OCI-LY1 (cell line): Measurements from ENCODE around the gene KRTCAP2.

Source experiments
- H2AFZ ChIP-seq: fragments of 200-600 bp; sonication (generic), shearing (Covaris generic); 2 replicates; pipeline ENCODE4 v1.6.0; 2014; ENCODE audit warnings: antibody characterized with exemption, mild to moderate bottlenecking, low read length
- H3F3A ChIP-seq: fragments of 200-600 bp; sonication (generic), shearing (Covaris generic); 2 replicates; pipeline ENCODE4 v1.6.0; 2014; ENCODE audit warnings: mild to moderate bottlenecking, antibody characterized with exemption, low read length, moderate library complexity; ENCODE audit not compliant: insufficient read depth
- H3K27ac ChIP-seq: fragments of 200-600 bp; sonication (generic); 2 replicates; pipeline ENCODE4 v1.5.1; 2014; ENCODE audit warnings: low read length, mixed run types, mild to moderate bottlenecking, low read depth; ENCODE audit not compliant: poor library complexity, severe bottlenecking
- H3K27me3 ChIP-seq: fragments of 200-600 bp; sonication (generic); 2 replicates; pipeline ENCODE4 v1.6.0; 2014; ENCODE audit warnings: antibody characterized with exemption, mild to moderate bottlenecking, low read length, moderate library complexity; ENCODE audit not compliant: insufficient read depth
- H3K36me3 ChIP-seq: fragments of 200-600 bp; sonication (generic); 2 replicates; pipeline ENCODE4 v1.6.1; 2014; ENCODE audit warnings: mild to moderate bottlenecking, antibody characterized with exemption, low read length, moderate library complexity, mixed read lengths; ENCODE audit not compliant: insufficient read depth
- H3K4me1 ChIP-seq: fragments of 200-600 bp; sonication (generic); 2 replicates; pipeline ENCODE4 v1.5.1; 2014; ENCODE audit warnings: mild to moderate bottlenecking, low read length, moderate library complexity; ENCODE audit not compliant: insufficient read depth, severe bottlenecking
- H3K4me2 ChIP-seq: fragments of 200-600 bp; sonication (generic), shearing (Covaris generic); 2 replicates; pipeline ENCODE4 v1.6.1; 2014; ENCODE audit warnings: low read length
- H3K4me3 ChIP-seq: fragments of 200-600 bp; sonication (generic); 2 replicates; pipeline ENCODE4 v1.5.1; 2014; ENCODE audit warnings: low read length, low read depth, mild to moderate bottlenecking, mixed read lengths; ENCODE audit not compliant: poor library complexity, severe bottlenecking
- H3K79me2 ChIP-seq: fragments of 200-600 bp; shearing (Covaris generic); 2 replicates; pipeline ENCODE4 v1.6.1; 2016; ENCODE audit warnings: mixed run types, low read length, mixed read lengths; ENCODE audit not compliant: insufficient read depth
- H3K9ac ChIP-seq: fragments of 200-600 bp; sonication (generic), shearing (Covaris generic); 2 replicates; pipeline ENCODE4 v1.6.1; 2014; ENCODE audit warnings: mild to moderate bottlenecking, low read length, mixed read lengths
- H3K9me2 ChIP-seq: fragments of 200-600 bp; sonication (generic), shearing (Covaris generic); 2 replicates; pipeline ENCODE4 v1.6.1; 2014; ENCODE audit warnings: low read depth, mild to moderate bottlenecking, low read length, mixed read lengths
- H3K9me3 ChIP-seq: fragments of 200-600 bp; shearing (Covaris generic); 2 replicates; pipeline ENCODE4 v1.6.1; 2014; ENCODE audit warnings: low read length, mixed read lengths
- H4K20me1 ChIP-seq: fragments of 200-600 bp; sonication (generic), shearing (Covaris generic); 2 replicates; pipeline ENCODE4 v1.6.0; 2016; ENCODE audit warnings: mild to moderate bottlenecking, low read length; ENCODE audit not compliant: insufficient read depth
- EZH2 ChIP-seq: fragments of 200-600 bp; sonication (generic), shearing (Covaris generic); IDR thresholded peaks from 2 replicates; pipeline ENCODE4 v1.8.0; 2017; ENCODE audit warnings: borderline replicate concordance, mixed run types, mild to moderate bottlenecking, antibody characterized with exemption, low read length, moderate library complexity, mixed read lengths
- TF ChIP-seq, protein P1 (sequence below): fragments of 200-600 bp; sonication (generic), shearing (Covaris generic); IDR thresholded peaks from 2 replicates; pipeline ENCODE4 v1.5.1; 2017; ENCODE audit warnings: mild to moderate bottlenecking, antibody characterized with exemption, low read length, moderate library complexity, mixed read lengths

Gene KRTCAP2

DNA sequence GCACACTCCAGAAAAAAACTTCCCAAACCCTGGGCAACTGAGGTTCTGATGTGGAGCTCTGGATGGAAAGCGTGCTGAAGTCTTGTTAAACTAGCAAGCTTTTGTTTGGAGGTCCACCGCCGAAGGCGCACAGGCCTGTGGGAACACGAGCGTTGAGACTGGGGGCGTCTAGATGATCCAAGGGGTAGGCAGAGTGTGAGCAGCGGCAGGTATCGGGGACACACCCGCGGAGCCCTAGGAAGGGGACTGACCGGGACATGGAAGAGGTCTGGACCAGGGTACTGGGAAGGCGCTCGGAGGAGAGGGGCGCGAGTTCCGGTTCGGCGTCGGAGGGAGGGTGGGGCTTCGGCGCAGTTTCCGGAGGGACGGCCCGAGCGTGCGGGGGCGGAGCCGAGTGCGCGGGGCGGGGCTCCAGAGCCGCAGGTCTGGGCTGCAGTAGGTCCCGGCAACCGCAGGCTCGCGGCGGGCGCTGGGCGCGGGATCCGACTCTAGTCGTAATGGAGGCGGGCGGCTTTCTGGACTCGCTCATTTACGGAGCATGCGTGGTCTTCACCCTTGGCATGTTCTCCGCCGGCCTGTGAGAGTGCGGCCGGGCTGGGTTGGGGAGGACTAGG, 37.6 kb downstream of the KRTCAP2 start, which contains the start of gene SLC50A1:
SLC50A1 (plus strand) TSS at position 438 of the 614 bp plus-strand sequence; CDS start at position 498, 60 bp downstream.
- H3F3A ChIP-seq, result 0 out of 2 replicates have a peak, but pooled peaks cover 3% of the 10 kb centered on the region
- H3K4me3 ChIP-seq, result peak within 1 kb of the TSS; percentile 86
- no peaks in the 10 kb centered on the region for H3K9me2 ChIP-seq
- no peaks in the 10 kb centered on the region for H3K9me3 ChIP-seq
- no peaks in the 10 kb centered on the region for H3K79me2 ChIP-seq
- H3K4me1 ChIP-seq, result peaks cover 32% of the 10 kb centered on the region
- H3K27ac ChIP-seq, result peak within 1 kb of the TSS; percentile 75
- H2AFZ ChIP-seq, result no peak within 1 kb of the TSS
- peak within 1 kb of the TSS; percentile 90 for H3K9ac ChIP-seq
- peak within 1 kb of the TSS; percentile 86 for H3K4me2 ChIP-seq
- TF ChIP-seq, protein P1, sequence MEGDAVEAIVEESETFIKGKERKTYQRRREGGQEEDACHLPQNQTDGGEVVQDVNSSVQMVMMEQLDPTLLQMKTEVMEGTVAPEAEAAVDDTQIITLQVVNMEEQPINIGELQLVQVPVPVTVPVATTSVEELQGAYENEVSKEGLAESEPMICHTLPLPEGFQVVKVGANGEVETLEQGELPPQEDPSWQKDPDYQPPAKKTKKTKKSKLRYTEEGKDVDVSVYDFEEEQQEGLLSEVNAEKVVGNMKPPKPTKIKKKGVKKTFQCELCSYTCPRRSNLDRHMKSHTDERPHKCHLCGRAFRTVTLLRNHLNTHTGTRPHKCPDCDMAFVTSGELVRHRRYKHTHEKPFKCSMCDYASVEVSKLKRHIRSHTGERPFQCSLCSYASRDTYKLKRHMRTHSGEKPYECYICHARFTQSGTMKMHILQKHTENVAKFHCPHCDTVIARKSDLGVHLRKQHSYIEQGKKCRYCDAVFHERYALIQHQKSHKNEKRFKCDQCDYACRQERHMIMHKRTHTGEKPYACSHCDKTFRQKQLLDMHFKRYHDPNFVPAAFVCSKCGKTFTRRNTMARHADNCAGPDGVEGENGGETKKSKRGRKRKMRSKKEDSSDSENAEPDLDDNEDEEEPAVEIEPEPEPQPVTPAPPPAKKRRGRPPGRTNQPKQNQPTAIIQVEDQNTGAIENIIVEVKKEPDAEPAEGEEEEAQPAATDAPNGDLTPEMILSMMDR, result no peak
- no peak for TF ChIP-seq EZH2
- no peaks in the 10 kb centered on the region for H3K27me3 ChIP-seq
- no peaks in the 10 kb centered on the region for H3K36me3 ChIP-seq
- no peaks in the 10 kb centered on the region for H4K20me1 ChIP-seq

DNA sequence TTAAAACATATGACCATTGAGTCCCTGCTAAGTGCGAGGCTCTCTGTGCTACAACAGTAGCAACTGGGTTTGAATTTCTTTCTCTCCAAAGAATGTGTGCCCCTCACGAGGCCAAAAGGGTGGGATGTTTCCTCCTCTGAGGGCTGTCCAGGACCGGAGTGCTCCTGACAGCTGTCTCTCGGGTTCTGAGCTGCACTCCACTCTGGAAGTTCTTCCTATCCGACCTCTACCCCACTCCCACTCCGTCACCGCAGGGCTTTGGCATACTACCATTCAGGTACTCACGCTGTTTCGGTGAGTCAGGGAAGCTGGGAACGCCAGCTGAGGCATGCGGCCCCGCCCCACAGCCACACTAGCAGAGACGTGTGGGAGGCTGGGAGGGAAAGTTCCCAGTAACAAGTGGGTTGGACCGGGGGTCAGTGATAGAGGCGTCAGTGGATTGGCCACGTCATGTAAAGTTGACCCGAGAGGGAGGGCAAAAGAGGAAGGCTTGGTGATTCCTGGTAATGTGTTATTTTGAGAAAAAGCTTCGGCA, 38.2 kb downstream of the KRTCAP2 start:
- no peaks in the 10 kb centered on the region for H4K20me1 ChIP-seq
- no peak for TF ChIP-seq EZH2
- TF ChIP-seq, protein P1, result no peak

DNA sequence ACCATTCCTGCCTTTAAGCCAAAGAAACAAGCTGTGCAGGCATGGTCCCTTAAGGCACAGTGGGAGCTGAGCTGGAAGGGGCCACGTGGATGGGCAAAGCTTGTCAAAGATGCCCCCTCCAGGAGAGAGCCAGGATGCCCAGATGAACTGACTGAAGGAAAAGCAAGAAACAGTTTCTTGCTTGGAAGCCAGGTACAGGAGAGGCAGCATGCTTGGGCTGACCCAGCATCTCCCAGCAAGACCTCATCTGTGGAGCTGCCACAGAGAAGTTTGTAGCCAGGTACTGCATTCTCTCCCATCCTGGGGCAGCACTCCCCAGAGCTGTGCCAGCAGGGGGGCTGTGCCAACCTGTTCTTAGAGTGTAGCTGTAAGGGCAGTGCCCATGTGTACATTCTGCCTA, 38.8 kb downstream of the KRTCAP2 start:
- Histone ChIP-seq H3K36me3 (no peaks in the 10 kb centered on the region), H3K4me3 (peak overlapping the region; percentile 86), H3K9me3 (no peaks in the 10 kb centered on the region), H4K20me1 (no peaks in the 10 kb centered on the region), H3K4me2 (peak overlapping the region; percentile 86; the same call in 1 of the 2 replicates), H3F3A (0 out of 2 replicates have a peak, but pooled peaks cover 3% of the 10 kb centered on the region), H2AFZ (no peak overlapping the region), H3K9me2 (no peaks in the 10 kb centered on the region), H3K4me1 (peaks cover 25% of the 10 kb centered on the region), H3K79me2 (no peaks in the 10 kb centered on the region), H3K27ac (no peak overlapping the region), H3K27me3 (no peaks in the 10 kb centered on the region), H3K9ac (peak overlapping the region; percentile 90; the same call in 1 of the 2 replicates)
- TF ChIP-seq, protein P1, result no peak
- no peak for TF ChIP-seq EZH2

More for the DNA sequence above, 38.2 kb downstream of the KRTCAP2 start:
- no peaks in the 10 kb centered on the region for H3K36me3 ChIP-seq
- H3K27me3 ChIP-seq, result no peaks in the 10 kb centered on the region
- 0 out of 2 replicates have a peak, but pooled peaks cover 3% of the 10 kb centered on the region for H3F3A ChIP-seq
- H3K79me2 ChIP-seq, result no peaks in the 10 kb centered on the region
- no peaks in the 10 kb centered on the region for H3K9me3 ChIP-seq
- H3K4me1 ChIP-seq, result peaks cover 31% of the 10 kb centered on the region
- H3K4me3 ChIP-seq, result peak overlapping the region; percentile 86
- H3K9ac ChIP-seq, result peak overlapping the region; percentile 90
- H3K9me2 ChIP-seq, result no peaks in the 10 kb centered on the region
- H3K27ac ChIP-seq, result peak overlapping the region; percentile 3
- H3K4me2 ChIP-seq, result peak overlapping the region; percentile 86
- H2AFZ ChIP-seq, result no peak overlapping the region
